H9 (cell line): Measurements from ENCODE around the gene SUOX. TPM values are rescaled to one million over a fixed set of nuclear protein-coding genes. Genes with fewer than 3 reads are reported as not detected.
"Not testable (repeated sequence)": the region's sequence is repeated elsewhere in the genome, so short reads cannot be mapped to it uniquely, and the experiment has no call there.

Source experiments
- DNase-seq: peaks from one replicate; pipeline ENCODE4 v3.0.0-alpha.2; 2017
- H2AFZ ChIP-seq: one replicate; pipeline ENCODE4 v1.6.1; 2013; ENCODE audit warnings: mild to moderate bottlenecking, low read length, control low read depth, moderate library complexity
- H2AK5ac ChIP-seq: 2 replicates; pipeline ENCODE4 v1.6.1; 2013; ENCODE audit warnings: low read length, control low read depth, mixed read lengths; ENCODE audit not compliant: insufficient read length
- H2BK120ac ChIP-seq: one replicate; pipeline ENCODE4 v1.6.1; 2013; ENCODE audit warnings: low read depth, mild to moderate bottlenecking, low read length, control low read depth, inconsistent platforms; ENCODE audit not compliant: poor library complexity, severe bottlenecking
- H2BK12ac ChIP-seq: 2 replicates; pipeline ENCODE4 v1.6.1; 2013; ENCODE audit warnings: low read length, control low read depth, mixed read lengths, low read depth; ENCODE audit not compliant: insufficient read length
- H2BK15ac ChIP-seq: 2 replicates; pipeline ENCODE4 v1.6.1; 2013; ENCODE audit warnings: low read depth, low read length, control low read depth
- H2BK20ac ChIP-seq: one replicate; pipeline ENCODE4 v1.6.1; 2013; ENCODE audit warnings: low read depth, mild to moderate bottlenecking, low read length, control low read depth, inconsistent platforms; ENCODE audit not compliant: poor library complexity, severe bottlenecking
- H2BK5ac ChIP-seq: 2 replicates; pipeline ENCODE4 v1.6.1; 2013; ENCODE audit warnings: low read length, control low read depth, mixed read lengths; ENCODE audit not compliant: insufficient read length
- H3K14ac ChIP-seq: 2 replicates; pipeline ENCODE4 v1.6.1; 2013; ENCODE audit warnings: low read length, control low read depth; ENCODE audit not compliant: insufficient read depth
- H3K18ac ChIP-seq: 2 replicates; pipeline ENCODE4 v1.6.1; 2013; ENCODE audit warnings: low read depth, mild to moderate bottlenecking, mixed read lengths, low read length, control low read depth; ENCODE audit not compliant: insufficient read length
- H3K23ac ChIP-seq: 2 replicates; pipeline ENCODE4 v1.6.1; 2013; ENCODE audit warnings: low read length, control low read depth, mixed read lengths, low read depth; ENCODE audit not compliant: insufficient read length
- H3K23me2 ChIP-seq: 2 replicates; pipeline ENCODE4 v1.6.1; 2013; ENCODE audit warnings: low read depth, mild to moderate bottlenecking, mixed read lengths, low read length, control low read depth; ENCODE audit not compliant: insufficient read length, poor library complexity, severe bottlenecking
- H3K27ac ChIP-seq: 2 replicates; pipeline ENCODE4 v1.5.1; 2013; ENCODE audit warnings: low read length, control low read depth, mixed read lengths, low read depth; ENCODE audit not compliant: insufficient read length
- H3K27me3 ChIP-seq: 2 replicates; pipeline ENCODE4 v1.6.1; 2013; ENCODE audit warnings: low read length, control low read depth, inconsistent platforms; ENCODE audit not compliant: insufficient read depth
- H3K4ac ChIP-seq: 2 replicates; pipeline ENCODE4 v1.6.1; 2013; ENCODE audit warnings: low read depth, mild to moderate bottlenecking, control low read depth, inconsistent platforms, low read length, moderate library complexity
- H3K4me1 ChIP-seq: 2 replicates; pipeline ENCODE4 v1.6.1; 2013; ENCODE audit warnings: low read length, control low read depth, inconsistent platforms; ENCODE audit not compliant: insufficient read depth
- H3K4me2 ChIP-seq: 2 replicates; pipeline ENCODE4 v1.6.1; 2013; ENCODE audit warnings: low read length, control low read depth, mixed read lengths; ENCODE audit not compliant: insufficient read length, insufficient read depth
- H3K56ac ChIP-seq: 2 replicates; pipeline ENCODE4 v1.6.1; 2013; ENCODE audit warnings: low read depth, mild to moderate bottlenecking, mixed read lengths, low read length, control low read depth; ENCODE audit not compliant: insufficient read length
- H3K79me1 ChIP-seq: 2 replicates; pipeline ENCODE4 v1.6.1; 2013; ENCODE audit warnings: low read depth, mild to moderate bottlenecking, moderate library complexity, low read length, control low read depth, inconsistent platforms; ENCODE audit not compliant: insufficient read depth, poor library complexity, severe bottlenecking
- H3K79me2 ChIP-seq: 2 replicates; pipeline ENCODE4 v1.6.1; 2013; ENCODE audit warnings: low read length, control low read depth, inconsistent platforms; ENCODE audit not compliant: insufficient read depth
- H3K9ac ChIP-seq: 2 replicates; pipeline ENCODE4 v1.6.1; 2013; ENCODE audit warnings: low read length, control low read depth, mixed read lengths; ENCODE audit not compliant: insufficient read length; ENCODE audit errors: extremely low read depth
- H3K9me3 ChIP-seq: one replicate; pipeline ENCODE4 v1.6.1; 2013; ENCODE audit warnings: low read depth, low read length, inconsistent platforms; ENCODE audit not compliant: control insufficient read depth
- H3T11ph ChIP-seq: one replicate; pipeline ENCODE4 v1.6.1; 2013; ENCODE audit warnings: mild to moderate bottlenecking, low read length, control low read depth, inconsistent platforms
- H4K20me1 ChIP-seq: one replicate; pipeline ENCODE4 v1.6.1; 2013; ENCODE audit not compliant: control insufficient read depth, insufficient read length, insufficient read depth
- H4K5ac ChIP-seq: 2 replicates; pipeline ENCODE4 v1.6.1; 2013; ENCODE audit warnings: low read depth, mild to moderate bottlenecking, mixed read lengths, low read length, control low read depth; ENCODE audit not compliant: insufficient read length
- H4K8ac ChIP-seq: replicated peaks from 2 replicates; pipeline ENCODE4 v1.6.1; 2013; ENCODE audit warnings: low read length, control low read depth, mixed read lengths, low read depth; ENCODE audit not compliant: insufficient read length
- H4K91ac ChIP-seq: 2 replicates; pipeline ENCODE4 v1.6.1; 2013; ENCODE audit warnings: low read depth, mild to moderate bottlenecking, moderate library complexity, mixed read lengths, low read length, control low read depth; ENCODE audit not compliant: insufficient read length
- H3K27ac Mint-ChIP-seq, 3 experiments: 2 replicates in 2 of 3; 3 replicates in 1 of 3; pipeline ENCODE4 v1.8.0; 2020 to 2021; ENCODE audit warnings: mixed read lengths in 3 of 3, mild to moderate bottlenecking in 1 of 3, moderate library complexity in 1 of 3
- H3K27me3 Mint-ChIP-seq: 2 replicates; pipeline ENCODE4 v1.8.0; 2021; ENCODE audit warnings: low read depth, mild to moderate bottlenecking, moderate library complexity, mixed read lengths
- H3K36me3 Mint-ChIP-seq, 3 experiments: 2 replicates in 2 of 3; 3 replicates in 1 of 3; pipeline ENCODE4 v1.8.0; 2020 to 2021; ENCODE audit warnings: low read depth in 3 of 3, mixed read lengths in 3 of 3; ENCODE audit not compliant: insufficient read depth in 1 of 3
- H3K4me1 Mint-ChIP-seq, 2 experiments: 2 replicates each; pipeline ENCODE4 v1.8.0; 2020; ENCODE audit warnings: mixed read lengths in 2 of 2
- H3K4me3 Mint-ChIP-seq, 2 experiments: 2 replicates in 1 of 2; 3 replicates in 1 of 2; pipeline ENCODE4 v1.8.0; 2020 to 2021; ENCODE audit warnings: mild to moderate bottlenecking in 2 of 2, mixed read lengths in 2 of 2, moderate library complexity in 1 of 2
- H3K9me3 Mint-ChIP-seq, 2 experiments: 2 replicates in 1 of 2; 3 replicates in 1 of 2; pipeline ENCODE4 v1.8.0; 2020; ENCODE audit warnings: mild to moderate bottlenecking in 2 of 2, mixed read lengths in 2 of 2, moderate library complexity in 1 of 2
- whole genome bisulfite sequencing: extraction: QIAGEN DNeasy Blood & Tissue Kit; methylation state at CpG from one replicate; pipeline ENCODE4 v1.1.7; 2013; ENCODE audit warnings: missing lambda C conversion rate, low lambda C conversion rate, mixed read lengths; ENCODE audit not compliant: insufficient read length; ENCODE audit errors: extremely low coverage; 5-methylcytosine and 5-hydroxymethylcytosine counted together
- total RNA-seq: library from RNA; stranded (reverse); gene quantifications from 2 replicates; pipeline ENCODE4 v1.2.1, GENCODE V29; 2021
- TF ChIP-seq, protein P1 (sequence below): fragments of 200-600 bp; sonication (generic); conservative IDR thresholded peaks from 3 replicates; pipeline ENCODE4 v1.8.0; 2021; ENCODE audit warnings: antibody characterized with exemption, mild to moderate bottlenecking

Gene SUOX
- total RNA-seq, 1 experiment from 2014 or later, result 21.0 TPM

- peak within 1 kb of the TSS; percentile 92; the same call in 1 of the 2 replicates for H3K14ac ChIP-seq
- H3K9me3 Mint-ChIP-seq, result peaks cover 0 to 3% of the 10 kb centered on the region in 2 experiments; a peak in 2 of 5 replicates
- H2BK12ac ChIP-seq, result no peak within 1 kb of the TSS
- H4K91ac ChIP-seq, result no peak within 1 kb of the TSS
- no peaks in the 10 kb centered on the region for H3K9me3 ChIP-seq
- WGBS, result no CpG with 5 or more reads among the region's 50 CpGs
- H3K4me1 ChIP-seq, result no peaks in the 10 kb centered on the region; the same call in 1 of the 2 replicates
- H3K27me3 ChIP-seq, result no peaks in the 10 kb centered on the region
- no peak within 1 kb of the TSS for H3K56ac ChIP-seq
- peak within 1 kb of the TSS; percentile 97 for H3K9ac ChIP-seq
- H2BK120ac ChIP-seq, result no peak within 1 kb of the TSS
- H2BK20ac ChIP-seq, result no peak within 1 kb of the TSS
- no peaks in the 10 kb centered on the region for H3K23me2 ChIP-seq
- H3K4ac ChIP-seq, result no peak within 1 kb of the TSS
- no peak within 1 kb of the TSS for H2AK5ac ChIP-seq
- H2BK15ac ChIP-seq, result no peak within 1 kb of the TSS
- peak within 1 kb of the TSS; percentile 95 for H3K18ac ChIP-seq
- H3K4me2 ChIP-seq, result peak within 1 kb of the TSS; percentile 66
- peak within 1 kb of the TSS; percentile 11 for H4K5ac ChIP-seq
- TF ChIP-seq, protein P1, sequence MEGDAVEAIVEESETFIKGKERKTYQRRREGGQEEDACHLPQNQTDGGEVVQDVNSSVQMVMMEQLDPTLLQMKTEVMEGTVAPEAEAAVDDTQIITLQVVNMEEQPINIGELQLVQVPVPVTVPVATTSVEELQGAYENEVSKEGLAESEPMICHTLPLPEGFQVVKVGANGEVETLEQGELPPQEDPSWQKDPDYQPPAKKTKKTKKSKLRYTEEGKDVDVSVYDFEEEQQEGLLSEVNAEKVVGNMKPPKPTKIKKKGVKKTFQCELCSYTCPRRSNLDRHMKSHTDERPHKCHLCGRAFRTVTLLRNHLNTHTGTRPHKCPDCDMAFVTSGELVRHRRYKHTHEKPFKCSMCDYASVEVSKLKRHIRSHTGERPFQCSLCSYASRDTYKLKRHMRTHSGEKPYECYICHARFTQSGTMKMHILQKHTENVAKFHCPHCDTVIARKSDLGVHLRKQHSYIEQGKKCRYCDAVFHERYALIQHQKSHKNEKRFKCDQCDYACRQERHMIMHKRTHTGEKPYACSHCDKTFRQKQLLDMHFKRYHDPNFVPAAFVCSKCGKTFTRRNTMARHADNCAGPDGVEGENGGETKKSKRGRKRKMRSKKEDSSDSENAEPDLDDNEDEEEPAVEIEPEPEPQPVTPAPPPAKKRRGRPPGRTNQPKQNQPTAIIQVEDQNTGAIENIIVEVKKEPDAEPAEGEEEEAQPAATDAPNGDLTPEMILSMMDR, result peak; percentile 61
- H3K36me3 Mint-ChIP-seq, result peaks cover 23 to 42% (median 33%) of the 10 kb centered on the region in 3 experiments
- H4K8ac ChIP-seq, result no peak within 1 kb of the TSS
- H3K79me1 ChIP-seq, result no peaks in the 10 kb centered on the region
- no peaks in the 10 kb centered on the region for H3K27me3 Mint-ChIP-seq
- H3K27ac Mint-ChIP-seq, result peak within 1 kb of the TSS; percentile 97 to 99 (median 99)
- peak within 1 kb of the TSS; percentile 98 for H3K4me3 Mint-ChIP-seq
- peak; percentile 100 for DNase-seq
- peaks cover 11% of the 10 kb centered on the region; the same call in 1 of the 2 replicates for H3K79me2 ChIP-seq
- H3K27ac ChIP-seq, result peak within 1 kb of the TSS; percentile 48
- peaks cover 26 to 33% of the 10 kb centered on the region in 2 experiments for H3K4me1 Mint-ChIP-seq
- peak within 1 kb of the TSS; percentile 96 for H2BK5ac ChIP-seq
- H3K23ac ChIP-seq, result no peak within 1 kb of the TSS
- H2AFZ ChIP-seq, result peak within 1 kb of the TSS; percentile 85
- no peak within 1 kb of the TSS for H3T11ph ChIP-seq
- peaks cover 3% of the 10 kb centered on the region for H4K20me1 ChIP-seq
Observed at GRCh38 chr12:56041552-56042429, 44.7 kb downstream of the SUOX start, which contains the start of gene RPS26. Gene RPS26 (plus strand): TSS chr12:56041918. CDS start chr12:56042167, 249 bp downstream.

DNA sequence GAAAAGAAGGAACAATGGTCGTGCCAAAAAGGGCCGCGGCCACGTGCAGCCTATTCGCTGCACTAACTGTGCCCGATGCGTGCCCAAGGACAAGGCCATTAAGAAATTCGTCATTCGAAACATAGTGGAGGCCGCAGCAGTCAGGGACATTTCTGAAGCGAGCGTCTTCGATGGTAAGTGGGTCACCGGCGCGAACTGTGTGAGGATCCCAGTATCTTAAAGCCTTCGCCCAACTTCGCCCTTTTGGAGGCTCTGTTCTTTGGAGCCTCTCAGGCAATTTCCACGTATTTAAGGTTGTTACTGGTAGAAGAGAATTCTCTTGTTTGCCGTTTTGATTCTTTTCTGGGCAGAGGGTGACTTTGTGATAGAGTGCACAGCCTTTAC lies 45.3 kb downstream of the SUOX start:
- H3K9me3 Mint-ChIP-seq, H3K4me1 ChIP-seq, H4K91ac ChIP-seq, H3T11ph ChIP-seq, H2AFZ ChIP-seq, H3K4ac ChIP-seq, H2AK5ac ChIP-seq, H3K23ac ChIP-seq, H3K56ac ChIP-seq, H3K23me2 ChIP-seq, H3K27me3 Mint-ChIP-seq, H2BK20ac ChIP-seq, H2BK15ac ChIP-seq, H4K20me1 ChIP-seq, DNase-seq, H3K9me3 ChIP-seq, H3K27me3 ChIP-seq, H2BK5ac ChIP-seq, H2BK12ac ChIP-seq, H2BK120ac ChIP-seq, H3K27ac ChIP-seq, H4K5ac ChIP-seq, H3K79me1 ChIP-seq, H4K8ac ChIP-seq: not testable (repeated sequence)
- peak overlapping the region; percentile 59 for H3K4me2 ChIP-seq
- H3K9ac ChIP-seq, result peak overlapping the region; percentile 97
- H3K79me2 ChIP-seq, result peaks cover 11% of the 10 kb centered on the region; the same call in 1 of the 2 replicates
- H3K4me1 Mint-ChIP-seq, result peaks cover 26 to 31% of the 10 kb centered on the region in 2 experiments
- peaks cover 23 to 42% (median 31%) of the 10 kb centered on the region in 3 experiments for H3K36me3 Mint-ChIP-seq
- H3K4me3 Mint-ChIP-seq, result peak overlapping the region; percentile 98
- WGBS, result no CpG with 5 or more reads among the region's 20 CpGs
- peak overlapping the region; percentile 97 to 99 (median 97) for H3K27ac Mint-ChIP-seq
- H3K14ac ChIP-seq, result peak overlapping the region; percentile 79; the same call in 1 of the 2 replicates
- peak overlapping the region; percentile 81 for H3K18ac ChIP-seq
